Endothelial cell of umbilical vein (primary cell): ENCODE measurements around the gene GPATCH1. TPM values are rescaled to one million over a fixed set of nuclear protein-coding genes. Genes with fewer than 3 reads are reported as not detected.

Experiments
- BruUV-seq: library from RNA; stranded (reverse); fragments of 400-500 nt; replicated peaks from 2 replicates; lab custom pipeline; 2021; lab: Mats Ljungman, UMichigan
- CTCF ChIA-PET: fragments of 300-600, 350-600 bp; sonication (Branson Sonifier 250); formaldehyde crosslinking; loops from one replicate; lab custom pipeline; 2021; ENCODE audit warnings: antibody characterized with exemption, inconsistent platforms; lab: Charles Lee
- POLR2A ChIA-PET: fragments of 300-600, 350-600 bp; sonication (Branson Sonifier 250); formaldehyde crosslinking; loops from one replicate; lab custom pipeline; 2021; ENCODE audit warnings: antibody characterized with exemption, inconsistent platforms; lab: Charles Lee
- DNase-seq: peaks from one replicate; pipeline ENCODE4 v3.0.0-alpha.2; 2011; ENCODE audit warnings: low read depth, low spot score
- FAIRE-seq: peaks from 2 replicates; lab custom pipeline; 2011; peaks lifted over from hg19 to GRCh38; lab: Jason Lieb, UNC
- H2AFZ ChIP-seq: 2 replicates; pipeline ENCODE4 v1.6.0; 2012; ENCODE audit warnings: low read depth, low read length, control low read depth, inconsistent platforms
- H3K27ac ChIP-seq: 2 replicates; pipeline ENCODE4 v1.5.1; 2011; ENCODE audit warnings: low read depth, mild to moderate bottlenecking, control low read depth, low read length, moderate library complexity; ENCODE audit not compliant: insufficient read depth
- H3K27me3 ChIP-seq, 2 experiments: 2 replicates each; pipeline versions ENCODE4 v1.6.0 to v1.6.1; 2011; ENCODE audit warnings: low read length in 2 of 2, mixed read lengths in 1 of 2; ENCODE audit not compliant: control insufficient read depth in 2 of 2, insufficient read depth in 2 of 2
- H3K36me3 ChIP-seq, 2 experiments: 2 replicates in 1 of 2; 3 replicates in 1 of 2; pipeline ENCODE4 v1.5.1; 2011; ENCODE audit warnings: low read length in 2 of 2, mild to moderate bottlenecking in 1 of 2, moderate library complexity in 1 of 2; ENCODE audit not compliant: control insufficient read depth in 2 of 2, insufficient read depth in 2 of 2; ENCODE audit errors: extremely low read depth in 1 of 2
- H3K4me1 ChIP-seq: 3 replicates; pipeline ENCODE4 v1.5.1; 2011; ENCODE audit warnings: mild to moderate bottlenecking, low read length; ENCODE audit not compliant: control insufficient read depth, insufficient read depth; ENCODE audit errors: extremely low read depth
- H3K4me2 ChIP-seq: 2 replicates; pipeline ENCODE4 v1.6.1; 2011; ENCODE audit warnings: low read length, control low read depth, mixed read lengths; ENCODE audit not compliant: insufficient read depth
- H3K4me3 ChIP-seq, 3 experiments: fragments of 200-600 bp in 1 of 3; sonication (generic), shearing (Covaris generic) in 1 of 3; replicated peaks in 1 of 3; 2 replicates each; pipeline ENCODE4 v1.5.1; 2011 to 2016; ENCODE audit warnings: control low read depth in 3 of 3, low read length in 3 of 3, mild to moderate bottlenecking in 2 of 3, inconsistent platforms in 1 of 3, low read depth in 1 of 3, moderate library complexity in 1 of 3; ENCODE audit not compliant: insufficient read depth in 1 of 3
- H3K79me2 ChIP-seq: 2 replicates; pipeline ENCODE4 v1.6.0; 2012; ENCODE audit warnings: low read length, inconsistent platforms; ENCODE audit not compliant: control insufficient read depth, insufficient read depth
- H3K9ac ChIP-seq: replicated peaks from 2 replicates; pipeline ENCODE3; 2011; ENCODE audit warnings: low read length, control low read depth; ENCODE audit not compliant: insufficient read depth; ENCODE audit errors: extremely low read depth
- H3K9me1 ChIP-seq: replicated peaks from 3 replicates; pipeline ENCODE4 v1.6.0; 2011; ENCODE audit warnings: mild to moderate bottlenecking, low read length; ENCODE audit not compliant: control insufficient read depth, insufficient read depth; ENCODE audit errors: extremely low read depth
- H3K9me3 ChIP-seq: replicated peaks from 2 replicates; pipeline ENCODE4 v1.5.1; 2012; ENCODE audit warnings: low read length, inconsistent platforms; ENCODE audit not compliant: control insufficient read depth, insufficient read depth
- H4K20me1 ChIP-seq: replicated peaks from 2 replicates; pipeline ENCODE3; 2011; ENCODE audit warnings: mild to moderate bottlenecking, low read length; ENCODE audit not compliant: control insufficient read depth, insufficient read depth; ENCODE audit errors: extremely low read depth
- GATA2 ChIP-seq: IDR thresholded peaks from 2 replicates; pipeline ENCODE4 v1.7.0; 2011; ENCODE audit warnings: low read depth, mild to moderate bottlenecking, moderate library complexity, mixed read lengths, low read length; ENCODE audit not compliant: insufficient read length, insufficient read depth
- POLR2A ChIP-seq: IDR thresholded peaks from 2 replicates; pipeline ENCODE4 v1.6.1; 2012; ENCODE audit warnings: low read depth, mild to moderate bottlenecking, control low read depth, low read length
- POLR2AphosphoS5 ChIP-seq: IDR thresholded peaks from 2 replicates; pipeline ENCODE4 v1.6.1; 2012; ENCODE audit warnings: low read depth, mild to moderate bottlenecking, control low read depth, low read length, moderate library complexity; ENCODE audit not compliant: insufficient read depth
- dilution Hi-C: fragments of 300-500 bp; cut with MboI; formaldehyde crosslinking; loops from one replicate; pipeline ENCODE4 v1.15.0; 2019; ENCODE audit warnings: low sequenced_read_pairs; ENCODE audit not compliant: extremely low pct_ligation_motif_present
- intact Hi-C: fragments of 100-400 bp; cut with micrococcal nuclease; formaldehyde crosslinking; loops from one replicate; pipeline ENCODE4 v1.10.0; 2022
- polyA plus RNA-seq, 4 experiments: library from polyadenylated mRNA; depleted of rRNA in 3 of 4; stranded (reverse) in 3 of 4; unstranded in 1 of 4; fragments of >200 nt; gene quantifications; 2 replicates each; pipeline versions ENCODE4 v1.2.1 to v1.2.3, GENCODE V29; 2011 to 2012; ENCODE audit warnings: missing spikeins in 1 of 4
- total RNA-seq: library from RNA; stranded (reverse); gene quantifications from 2 replicates; pipeline ENCODE4 v1.2.3, GENCODE V29; 2021
- TF ChIP-seq, protein P1 (sequence below), 2 donors: IDR thresholded peaks; 1 replicate in 1 of 2; 2 replicates in 1 of 2; pipeline ENCODE4 v1.5.1; 2011; ENCODE audit warnings: low read length in 2 of 2, mild to moderate bottlenecking in 2 of 2, moderate library complexity in 2 of 2, control low read depth in 1 of 2, inconsistent platforms in 1 of 2, low read depth in 1 of 2; ENCODE audit not compliant: insufficient read depth in 1 of 2; ENCODE audit errors: extremely low read depth in 1 of 2

The GPATCH1 gene
- total and polyA plus RNA-seq, 2 donors (not counting 3 experiments of a cell fraction or from before 2014, with no cell fraction given): 4.5 to 9.2 TPM

DNA sequence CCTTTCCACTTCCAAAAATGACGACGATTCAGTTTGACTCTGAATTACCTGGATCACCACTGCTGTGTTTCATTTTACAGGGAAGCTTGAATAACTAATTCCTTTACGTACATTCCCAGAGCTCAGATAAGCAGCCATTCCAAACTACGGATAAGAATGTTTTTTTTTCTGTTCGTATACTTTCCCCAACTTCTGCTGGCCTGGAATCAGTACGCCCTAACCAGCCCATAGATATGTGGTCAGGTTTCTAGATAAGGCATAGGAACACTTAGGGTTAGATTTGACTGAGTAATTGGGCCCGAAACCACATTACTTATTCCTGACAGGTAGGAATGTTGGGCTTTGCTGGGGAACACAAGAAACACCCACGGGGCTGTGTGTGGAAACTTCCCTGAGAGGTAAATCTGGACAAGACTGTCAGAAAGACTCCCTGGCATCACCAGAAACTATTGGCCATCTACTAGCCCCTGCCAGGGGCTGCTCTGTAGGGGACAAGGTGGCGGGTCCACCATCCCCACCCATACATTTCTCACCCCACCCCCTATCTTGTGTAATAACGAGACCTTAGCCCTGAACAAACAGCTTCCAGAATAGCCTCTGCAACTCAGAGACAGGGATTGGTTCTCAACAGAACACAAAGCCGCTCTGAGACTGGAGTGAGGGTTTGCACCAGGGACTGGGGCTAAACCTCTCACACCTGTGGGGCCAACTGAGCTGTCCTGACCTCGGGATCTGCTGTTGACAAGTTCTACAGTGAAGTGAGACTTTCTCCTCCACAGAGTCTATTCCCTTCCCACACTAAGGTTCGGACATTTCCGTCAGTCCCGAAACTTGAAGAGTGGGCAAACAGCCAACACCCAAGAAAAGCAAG, 31.9 kb upstream of the GPATCH1 start:
- no peaks in the 10 kb centered on the region for H3K9me1 ChIP-seq
- H2AFZ ChIP-seq: no peak overlapping the region
- intact Hi-C loops: no loop called here
- dilution Hi-C loops: no loop called here
- H3K36me3 ChIP-seq: no peaks in the 10 kb centered on the region
- no peaks in the 10 kb centered on the region for H3K27me3 ChIP-seq
- H3K79me2 ChIP-seq: no peaks in the 10 kb centered on the region
- no peaks in the 10 kb centered on the region for H3K9me3 ChIP-seq
- H4K20me1 ChIP-seq: no peaks in the 10 kb centered on the region
- H3K27ac ChIP-seq: no peak overlapping the region
- FAIRE-seq: no peak
- no peaks in the 10 kb centered on the region for H3K4me1 ChIP-seq
- no peak overlapping the region for H3K4me2 ChIP-seq
- no peak for DNase-seq
- no peak overlapping the region for H3K4me3 ChIP-seq
- TF ChIP-seq POLR2AphosphoS5 (no peak), GATA2 (no peak)
- no TSS peak for BruUV-seq
- ChIA-PET CTCF (interaction anchor here (0.6 kb wide), 1 partner anchor 12 kb away, joined by 4 read pairs; no protein-coding TSS in a partner anchor), POLR2A (no interaction called here)
- no peak overlapping the region for H3K9ac ChIP-seq

DNA sequence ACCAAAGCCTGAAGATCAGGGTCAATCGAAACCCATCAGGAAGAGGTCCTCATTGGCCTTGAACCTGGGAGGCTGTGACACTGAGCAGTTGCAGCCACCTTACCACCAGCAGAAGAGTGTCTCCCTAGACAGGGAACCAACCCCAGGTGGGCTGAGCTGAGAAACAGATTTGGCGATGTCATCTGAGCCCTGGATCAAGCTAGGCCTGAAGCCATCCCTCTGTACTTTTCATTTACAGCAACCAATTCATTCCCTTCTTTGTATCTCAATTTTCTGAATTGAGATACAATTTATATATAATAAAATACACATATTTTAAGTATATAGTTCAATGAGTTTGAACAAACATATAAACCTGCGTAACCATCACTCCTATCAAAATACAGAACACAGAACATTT, 30.9 kb upstream of the GPATCH1 start:
- Histone ChIP-seq H3K36me3 (no peaks in the 10 kb centered on the region), H3K79me2 (no peaks in the 10 kb centered on the region), H3K27ac (no peak overlapping the region), H3K27me3 (no peaks in the 10 kb centered on the region), H4K20me1 (no peaks in the 10 kb centered on the region), H3K9me1 (no peaks in the 10 kb centered on the region), H3K9me3 (no peaks in the 10 kb centered on the region), H3K4me3 (no peak overlapping the region), H3K4me2 (no peak overlapping the region), H3K4me1 (no peaks in the 10 kb centered on the region), H3K9ac (no peak overlapping the region), H2AFZ (no peak overlapping the region)
- TF ChIP-seq POLR2AphosphoS5 (no peak), POLR2A (no peak)
- TF ChIP-seq, protein P1, sequence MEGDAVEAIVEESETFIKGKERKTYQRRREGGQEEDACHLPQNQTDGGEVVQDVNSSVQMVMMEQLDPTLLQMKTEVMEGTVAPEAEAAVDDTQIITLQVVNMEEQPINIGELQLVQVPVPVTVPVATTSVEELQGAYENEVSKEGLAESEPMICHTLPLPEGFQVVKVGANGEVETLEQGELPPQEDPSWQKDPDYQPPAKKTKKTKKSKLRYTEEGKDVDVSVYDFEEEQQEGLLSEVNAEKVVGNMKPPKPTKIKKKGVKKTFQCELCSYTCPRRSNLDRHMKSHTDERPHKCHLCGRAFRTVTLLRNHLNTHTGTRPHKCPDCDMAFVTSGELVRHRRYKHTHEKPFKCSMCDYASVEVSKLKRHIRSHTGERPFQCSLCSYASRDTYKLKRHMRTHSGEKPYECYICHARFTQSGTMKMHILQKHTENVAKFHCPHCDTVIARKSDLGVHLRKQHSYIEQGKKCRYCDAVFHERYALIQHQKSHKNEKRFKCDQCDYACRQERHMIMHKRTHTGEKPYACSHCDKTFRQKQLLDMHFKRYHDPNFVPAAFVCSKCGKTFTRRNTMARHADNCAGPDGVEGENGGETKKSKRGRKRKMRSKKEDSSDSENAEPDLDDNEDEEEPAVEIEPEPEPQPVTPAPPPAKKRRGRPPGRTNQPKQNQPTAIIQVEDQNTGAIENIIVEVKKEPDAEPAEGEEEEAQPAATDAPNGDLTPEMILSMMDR (IDR thresholded peaks at IDR 0.05; ENCODE audit: extremely low read depth in 1 of 2, insufficient read depth in 1 of 2, low read depth in 1 of 2, low read length in 2 of 2): no peak
- ChIA-PET CTCF (no interaction called here), POLR2A (no interaction called here)
- no TSS peak for BruUV-seq
- intact Hi-C loops (no loop called here), dilution Hi-C loops (no loop called here)
- DNase-seq (no peak), FAIRE-seq (no peak)
